Cardiac muscle cell (in vitro differentiated cells and primary cell): ENCODE data around the gene C3orf70. TPM values are rescaled to one million over a fixed set of nuclear protein-coding genes. Genes with fewer than 3 reads are reported as not detected.

Experiments
- DNase-seq, 2 donors: peaks; one replicate each; pipeline versions ENCODE4 v3.0.0 to v3.0.0-alpha.2; 2010 to 2017; ENCODE audit warnings: low read depth in 1 of 2, low spot score in 1 of 2
- H3K27ac ChIP-seq: fragments of 200-600 bp; sonication (generic); 2 replicates; pipeline ENCODE4 v1.5.1; 2016
- H3K27me3 ChIP-seq: fragments of 200-600 bp; sonication (generic); 2 replicates; pipeline ENCODE4 v1.6.0; 2016; ENCODE audit warnings: control low read depth
- H3K36me3 ChIP-seq: fragments of 200-600 bp; sonication (generic); 2 replicates; pipeline ENCODE4 v1.5.1; 2016; ENCODE audit warnings: control low read depth
- H3K4me1 ChIP-seq: fragments of 200-600 bp; sonication (generic); 2 replicates; pipeline ENCODE4 v1.8.1; 2017; ENCODE audit warnings: low read depth, mild to moderate bottlenecking, mixed run types
- H3K4me3 ChIP-seq: fragments of 200-600 bp; sonication (generic); 2 replicates; pipeline ENCODE4 v1.5.1; 2016; ENCODE audit warnings: mild to moderate bottlenecking
- H3K9me3 ChIP-seq: fragments of 200-600 bp; sonication (generic); 2 replicates; pipeline ENCODE4 v1.5.1; 2017; ENCODE audit warnings: low read depth, mild to moderate bottlenecking, control low read depth
- CTCF ChIP-seq: IDR thresholded peaks from 2 replicates; pipeline ENCODE4 v1.5.1; 2012; ENCODE audit warnings: low read depth, mild to moderate bottlenecking, low read length
- polyA plus RNA-seq: library from polyadenylated mRNA; unstranded; fragments of >200 nt; fragmentation: Nextera tagmentation; extraction: Ambion mirVana; gene quantifications from 2 replicates; pipeline ENCODE4 v1.2.1, GENCODE V29; 2016
- total RNA-seq: library from RNA; depleted of rRNA; stranded (reverse); fragments of >200 nt; gene quantifications from 2 replicates; pipeline ENCODE4 v1.2.3, GENCODE V29; 2016

C3orf70 gene
- total and polyA plus RNA-seq, 2 experiments from 2014 or later = 0.42 to 0.55 TPM

GRCh38 chr3:185195652-185196051, 42.8 kb upstream of the C3orf70 start:
- no peak overlapping the region for H3K4me3 ChIP-seq
- TF ChIP-seq CTCF = no peak
- no peaks in the 10 kb centered on the region for H3K4me1 ChIP-seq
- H3K36me3 ChIP-seq = no peaks in the 10 kb centered on the region
- no peak overlapping the region for H3K27ac ChIP-seq
- DNase-seq = no peak
- H3K9me3 ChIP-seq = no peaks in the 10 kb centered on the region
- H3K27me3 ChIP-seq = no peaks in the 10 kb centered on the region

- no peak for TF ChIP-seq CTCF
- no peaks in the 10 kb centered on the region for H3K9me3 ChIP-seq
- H3K4me1 ChIP-seq = no peaks in the 10 kb centered on the region
- no peak for DNase-seq
- no peaks in the 10 kb centered on the region for H3K36me3 ChIP-seq
- H3K4me3 ChIP-seq = no peak overlapping the region
- no peak overlapping the region for H3K27ac ChIP-seq
- H3K27me3 ChIP-seq = no peaks in the 10 kb centered on the region
Observed at GRCh38 chr3:185188816-185189215, 36.0 kb upstream of the C3orf70 start.

- no peak overlapping the region for H3K27ac ChIP-seq
- no peak for DNase-seq
- TF ChIP-seq CTCF = no peak
- no peaks in the 10 kb centered on the region for H3K4me1 ChIP-seq
- no peak overlapping the region for H3K4me3 ChIP-seq
- H3K27me3 ChIP-seq = no peaks in the 10 kb centered on the region
- H3K36me3 ChIP-seq = no peaks in the 10 kb centered on the region
- H3K9me3 ChIP-seq = no peaks in the 10 kb centered on the region
Observed at GRCh38 chr3:185187391-185187790, 34.5 kb upstream of the C3orf70 start.

GRCh38 chr3:185176750-185177359, 24.0 kb upstream of the C3orf70 start:
- no peaks in the 10 kb centered on the region for H3K9me3 ChIP-seq
- peak; percentile 54 to 59 for DNase-seq
- H3K4me3 ChIP-seq = no peak overlapping the region
- H3K27me3 ChIP-seq = no peaks in the 10 kb centered on the region
- H3K4me1 ChIP-seq = peaks cover 9% of the 10 kb centered on the region
- no peaks in the 10 kb centered on the region for H3K36me3 ChIP-seq
- peak; percentile 71 for TF ChIP-seq CTCF
- no peak overlapping the region for H3K27ac ChIP-seq

GRCh38 chr3:185175370-185175987, 22.6 kb upstream of the C3orf70 start:
- Histone ChIP-seq H3K9me3 (no peaks in the 10 kb centered on the region), H3K27ac (peak overlapping the region; percentile 82), H3K4me1 (peaks cover 9% of the 10 kb centered on the region), H3K27me3 (no peaks in the 10 kb centered on the region), H3K36me3 (no peaks in the 10 kb centered on the region), H3K4me3 (no peak overlapping the region)
- DNase-seq = peak; percentile 60 to 88
- TF ChIP-seq CTCF = no peak
